ENCODE measurements around the gene HDAC7. TPM values are rescaled to one million over a fixed set of nuclear protein-coding genes. Genes with fewer than 3 reads are reported as not detected.

The HDAC7 gene
- total and polyA plus RNA-seq, 2 of the 13 experiments (the other 11 are each of a cell fraction or from before 2014, with no cell fraction given): 4.6 to 10.8 TPM

- in situ Hi-C loops (cut with HindIII; ENCODE audit: extremely low pct_ligation_motif_present, low pct_unique_long_range_greater_than_20kb) (loop anchor here (5.0 kb wide), 1 partner anchor 50 kb away; no protein-coding TSS in a partner anchor), intact Hi-C loops (cut with micrococcal nuclease; ENCODE audit: unreplicated experiment) (no loop called here)
- POLR2A ChIA-PET: no interaction called here
Measured at GRCh38 chr12:47787596-47788319, 31.9 kb downstream of the HDAC7 start.

GRCh38 chr12:47786662-47787280 lies 32.9 kb downstream of the HDAC7 start:
- in situ Hi-C loops (cut with HindIII; ENCODE audit: extremely low pct_ligation_motif_present, low pct_unique_long_range_greater_than_20kb) (loop anchor here (5.0 kb wide), 1 partner anchor 51 kb away; no protein-coding TSS in a partner anchor), intact Hi-C loops (cut with micrococcal nuclease; ENCODE audit: unreplicated experiment) (no loop called here)
- H4K20me1 ChIP-seq (ENCODE audit: insufficient read depth, low read length): no peaks in the 10 kb centered on the region
- POLR2A ChIA-PET: no interaction called here
- no peaks in the 10 kb centered on the region for H3K4me1 ChIP-seq (ENCODE audit: insufficient read depth, low read length)
- no peak for TF ChIP-seq HMG20A (CRISPR knock-in tag; IDR thresholded peaks at IDR 0.05; ENCODE audit: borderline replicate concordance)
- TF ChIP-seq SMAD9 (CRISPR knock-in tag; IDR thresholded peaks at IDR 0.05): no peak
- no peak for TF ChIP-seq ETS1 (CRISPR knock-in tag; IDR thresholded peaks at IDR 0.05)
- no peak for TF ChIP-seq ZNF674 (CRISPR knock-in tag; IDR thresholded peaks at IDR 0.05; ENCODE audit: low read depth)
- no peak for TF ChIP-seq NFATC3 (CRISPR knock-in tag; IDR thresholded peaks at IDR 0.05)
- TF ChIP-seq CREB1 (IDR thresholded peaks at IDR 0.05): no peak
- no peak for TF ChIP-seq CREB1 (CRISPR knock-in tag; IDR thresholded peaks at IDR 0.05)
- TF ChIP-seq ZNF337 (CRISPR knock-in tag; IDR thresholded peaks at IDR 0.05; ENCODE audit: borderline replicate concordance, low read depth): no peak
- no peak for TF ChIP-seq ZNF678 (CRISPR knock-in tag; IDR thresholded peaks at IDR 0.05)
- no peak for TF ChIP-seq ZNF121 (CRISPR knock-in tag; IDR thresholded peaks at IDR 0.05)
- TF ChIP-seq ZNF75D (CRISPR knock-in tag; IDR thresholded peaks at IDR 0.05; ENCODE audit: borderline replicate concordance): no peak
- no peak for TF ChIP-seq ZNF784 (CRISPR knock-in tag; IDR thresholded peaks at IDR 0.05; ENCODE audit: borderline replicate concordance)
- no peak for TF ChIP-seq GABPA (IDR thresholded peaks at IDR 0.05; ENCODE audit: low read depth, low read length)
- TF ChIP-seq GABPA (CRISPR knock-in tag; IDR thresholded peaks at IDR 0.05; ENCODE audit: low read depth): no peak
- no peaks in the 10 kb centered on the region for H3K27me3 ChIP-seq (ENCODE audit: control insufficient read depth in 1 of 2, insufficient read depth in 2 of 2, low read length in 2 of 2)
- no peaks in the 10 kb centered on the region for H3K9me3 ChIP-seq (ENCODE audit: low read length)
- H3K9ac ChIP-seq (ENCODE audit: insufficient read depth, low read depth, low read length): no peak overlapping the region
- no peak overlapping the region for H2AFZ ChIP-seq (ENCODE audit: low read length)
- no peak overlapping the region for H3K4me3 ChIP-seq (replicated peaks in 1 of 3; ENCODE audit: insufficient read depth in 1 of 3, low read depth in 2 of 3, low read length in 3 of 3)
- ATAC-seq (no peak), DNase-seq (ENCODE audit: low spot score) (no peak), FAIRE-seq (no peak)
- WGBS (ENCODE audit: low lambda C conversion rate): 100% methylated on average over 3 of the region's 10 CpGs
- no TSS peak for BruUV-seq (replicated peaks)
- no peaks in the 10 kb centered on the region for H3K79me2 ChIP-seq (ENCODE audit: insufficient read depth, low read length)
- no peak overlapping the region for H3K4me2 ChIP-seq (ENCODE audit: low read depth, low read length)
- H3K27ac ChIP-seq (ENCODE audit: extremely low read length, insufficient read depth, low read length): no peak overlapping the region
- CTCF ChIA-PET (ENCODE audit: low intra/inter-chr PET ratio, low total read pairs): no interaction called here
- H3K36me3 ChIP-seq (replicated peaks in 1 of 2; ENCODE audit: control insufficient read depth in 1 of 2, insufficient read depth in 2 of 2, low read length in 2 of 2): peaks cover 12 to 13% of the 10 kb centered on the region in 2 experiments; a peak in 3 of 5 replicates

More at GRCh38 chr12:47787596-47788319, 31.9 kb downstream of the HDAC7 start:
- 83% methylated on average over 13 of the region's 14 CpGs for WGBS (ENCODE audit: low lambda C conversion rate)
- no peak for TF ChIP-seq PPARG (CRISPR knock-in tag; conservative IDR thresholded peaks at IDR 0.05)
- peak; percentile 91 for TF ChIP-seq ZNF768 (CRISPR knock-in tag; IDR thresholded peaks at IDR 0.05)
- no peak overlapping the region for H3K4me2 ChIP-seq (ENCODE audit: low read depth, low read length)
- H3K79me2 ChIP-seq (ENCODE audit: insufficient read depth, low read length): no peaks in the 10 kb centered on the region
- no peak overlapping the region for H3K27ac ChIP-seq (ENCODE audit: extremely low read length, insufficient read depth, low read length)
- no peaks in the 10 kb centered on the region for H3K27me3 ChIP-seq (ENCODE audit: control insufficient read depth in 1 of 2, insufficient read depth in 2 of 2, low read length in 2 of 2)
- no peak overlapping the region for H3K9ac ChIP-seq (ENCODE audit: insufficient read depth, low read depth, low read length)
- ATAC-seq: no peak
- H4K20me1 ChIP-seq (ENCODE audit: insufficient read depth, low read length): no peaks in the 10 kb centered on the region
- CTCF ChIA-PET (ENCODE audit: low intra/inter-chr PET ratio, low total read pairs): no interaction called here
- BruUV-seq (replicated peaks): no TSS peak
- no peaks in the 10 kb centered on the region for H3K4me1 ChIP-seq (ENCODE audit: insufficient read depth, low read length)
- no peak overlapping the region for H2AFZ ChIP-seq (ENCODE audit: low read length)
- H3K4me3 ChIP-seq (replicated peaks in 1 of 3; ENCODE audit: insufficient read depth in 1 of 3, low read depth in 2 of 3, low read length in 3 of 3): no peak overlapping the region
- H3K36me3 ChIP-seq (replicated peaks in 1 of 2; ENCODE audit: control insufficient read depth in 1 of 2, insufficient read depth in 2 of 2, low read length in 2 of 2): peaks cover 12 to 13% of the 10 kb centered on the region in 2 experiments; a peak in 3 of 5 replicates
- DNase-seq (ENCODE audit: low spot score): no peak
- no peaks in the 10 kb centered on the region for H3K9me3 ChIP-seq (ENCODE audit: low read length)
- FAIRE-seq: no peak

Measured in HepG2 (cell line).